ENCODE measurements around the gene TRIM44.

The TRIM44 gene

DNA sequence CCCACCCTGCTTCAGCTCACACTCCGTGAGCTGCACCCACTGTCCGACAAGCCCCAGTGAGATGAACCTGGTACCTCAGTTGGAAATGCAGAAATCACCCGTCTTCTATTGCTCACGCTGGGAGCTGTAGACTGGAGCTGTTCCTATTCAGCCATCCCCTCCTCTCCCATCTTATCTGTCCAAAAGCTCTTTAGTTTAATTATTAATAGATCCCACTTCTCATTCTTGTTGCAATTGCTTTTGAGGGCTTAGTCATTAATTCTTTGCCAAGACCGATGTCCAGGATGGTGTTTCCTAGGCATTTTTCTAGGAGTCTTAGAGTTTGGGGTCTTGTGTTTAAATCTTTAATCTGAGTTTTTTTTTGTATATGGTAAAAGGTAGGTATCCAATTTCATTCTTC, 116.8 kb downstream of the TRIM44 start:
- no peak for DNase-seq (ENCODE audit: low spot score)
- TF ChIP-seq, protein P1, sequence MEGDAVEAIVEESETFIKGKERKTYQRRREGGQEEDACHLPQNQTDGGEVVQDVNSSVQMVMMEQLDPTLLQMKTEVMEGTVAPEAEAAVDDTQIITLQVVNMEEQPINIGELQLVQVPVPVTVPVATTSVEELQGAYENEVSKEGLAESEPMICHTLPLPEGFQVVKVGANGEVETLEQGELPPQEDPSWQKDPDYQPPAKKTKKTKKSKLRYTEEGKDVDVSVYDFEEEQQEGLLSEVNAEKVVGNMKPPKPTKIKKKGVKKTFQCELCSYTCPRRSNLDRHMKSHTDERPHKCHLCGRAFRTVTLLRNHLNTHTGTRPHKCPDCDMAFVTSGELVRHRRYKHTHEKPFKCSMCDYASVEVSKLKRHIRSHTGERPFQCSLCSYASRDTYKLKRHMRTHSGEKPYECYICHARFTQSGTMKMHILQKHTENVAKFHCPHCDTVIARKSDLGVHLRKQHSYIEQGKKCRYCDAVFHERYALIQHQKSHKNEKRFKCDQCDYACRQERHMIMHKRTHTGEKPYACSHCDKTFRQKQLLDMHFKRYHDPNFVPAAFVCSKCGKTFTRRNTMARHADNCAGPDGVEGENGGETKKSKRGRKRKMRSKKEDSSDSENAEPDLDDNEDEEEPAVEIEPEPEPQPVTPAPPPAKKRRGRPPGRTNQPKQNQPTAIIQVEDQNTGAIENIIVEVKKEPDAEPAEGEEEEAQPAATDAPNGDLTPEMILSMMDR (IDR thresholded peaks at IDR 0.05; ENCODE audit: extremely low read depth, missing control alignments): no peak

DNA sequence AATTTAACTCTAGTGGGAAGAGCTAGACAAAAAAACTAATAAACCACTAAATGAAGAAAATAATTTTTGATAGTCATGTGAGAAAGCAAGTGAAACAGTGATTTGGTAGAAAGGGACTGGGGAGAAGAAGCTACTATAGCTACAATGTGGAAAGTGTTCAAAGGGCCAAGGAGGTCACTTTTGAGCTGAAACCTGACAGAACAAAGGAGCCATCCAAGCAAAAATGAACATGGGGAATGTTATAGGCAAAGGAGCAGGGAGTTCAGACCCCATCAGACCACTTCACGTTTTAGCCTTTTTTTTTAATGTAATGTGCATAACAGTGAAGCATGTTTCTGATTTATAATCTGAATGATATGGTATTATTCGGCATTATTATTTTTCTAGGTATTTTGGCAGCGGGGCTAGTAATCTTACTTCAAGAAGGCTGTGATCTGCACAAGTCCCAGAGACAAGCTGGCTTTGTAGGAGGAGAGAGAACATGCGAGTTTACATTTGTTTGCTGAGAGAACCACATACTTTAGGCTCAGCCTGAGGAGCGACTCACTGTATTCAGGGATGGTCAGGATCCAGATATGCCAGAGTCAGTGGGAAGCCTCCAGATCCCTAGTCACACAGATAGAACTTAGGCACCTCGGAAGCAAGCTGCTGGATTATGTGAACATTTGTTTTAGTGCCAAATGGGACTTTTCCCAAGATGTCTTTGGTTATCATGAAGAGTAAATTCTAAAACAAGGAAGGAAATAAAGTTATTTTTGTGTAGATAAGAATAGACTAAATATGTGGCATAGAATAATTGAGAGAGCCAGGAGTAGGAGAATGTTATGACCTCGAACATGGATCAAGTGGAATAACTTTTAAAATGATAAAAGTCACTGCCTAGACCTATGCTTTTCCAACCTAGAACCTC, 118.6 kb downstream of the TRIM44 start:
- DNase-seq (ENCODE audit: low spot score): no peak
- TF ChIP-seq, protein P1 (IDR thresholded peaks at IDR 0.05; ENCODE audit: extremely low read depth, missing control alignments): no peak

DNA sequence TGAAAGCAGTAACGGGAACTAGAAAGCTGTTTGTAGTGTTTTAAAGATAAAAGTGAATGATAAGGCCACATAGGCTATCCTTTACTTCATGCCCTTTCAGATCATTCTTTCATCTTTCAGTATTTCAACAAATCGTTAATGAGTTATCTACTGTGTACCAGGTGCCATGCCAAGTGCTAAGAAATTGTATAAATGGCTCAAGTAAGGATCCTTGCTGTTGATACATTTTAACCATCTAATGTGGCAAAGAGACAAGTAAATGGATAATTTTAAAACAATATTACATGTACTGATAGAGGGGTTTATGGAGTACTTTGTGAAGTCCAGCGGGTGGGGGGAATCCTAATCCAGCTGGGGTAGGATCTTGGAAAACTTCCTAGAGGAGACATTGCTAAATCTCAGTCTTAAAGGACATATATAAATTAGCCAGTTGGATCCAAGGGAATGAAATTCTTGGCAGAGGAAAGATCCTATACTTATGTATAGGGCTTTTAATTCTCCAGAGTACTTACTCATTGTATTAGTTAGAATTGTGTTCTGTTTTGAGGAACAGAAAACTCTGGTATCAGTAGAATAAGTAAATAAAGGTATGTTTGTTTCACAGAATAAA, 119.4 kb downstream of the TRIM44 start:
- TF ChIP-seq, protein P1 (IDR thresholded peaks at IDR 0.05; ENCODE audit: extremely low read depth, missing control alignments): no peak
- DNase-seq (ENCODE audit: low spot score): no peak

DNA sequence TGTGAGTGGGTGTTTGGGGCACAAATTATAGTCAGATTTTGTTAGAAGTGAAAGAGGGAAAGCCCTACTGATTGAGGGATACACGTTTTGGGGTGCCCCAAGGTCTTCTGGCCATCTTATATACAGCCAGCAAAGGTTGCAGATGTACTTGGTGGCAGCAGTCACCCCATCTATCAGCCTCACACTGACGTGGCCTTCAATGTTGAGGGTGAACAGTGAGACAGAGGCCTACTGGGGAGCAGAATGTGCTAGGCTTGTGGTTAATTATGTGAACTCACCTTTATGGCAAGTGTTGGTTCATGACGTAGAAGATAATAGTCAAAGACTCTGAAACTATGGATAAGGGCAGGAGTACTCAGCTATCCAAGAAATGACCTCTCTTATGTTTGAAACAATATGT, 121.2 kb downstream of the TRIM44 start:
- TF ChIP-seq, protein P1 (IDR thresholded peaks at IDR 0.05; ENCODE audit: extremely low read depth, missing control alignments): no peak
- no peak for DNase-seq (ENCODE audit: low spot score)

DNA sequence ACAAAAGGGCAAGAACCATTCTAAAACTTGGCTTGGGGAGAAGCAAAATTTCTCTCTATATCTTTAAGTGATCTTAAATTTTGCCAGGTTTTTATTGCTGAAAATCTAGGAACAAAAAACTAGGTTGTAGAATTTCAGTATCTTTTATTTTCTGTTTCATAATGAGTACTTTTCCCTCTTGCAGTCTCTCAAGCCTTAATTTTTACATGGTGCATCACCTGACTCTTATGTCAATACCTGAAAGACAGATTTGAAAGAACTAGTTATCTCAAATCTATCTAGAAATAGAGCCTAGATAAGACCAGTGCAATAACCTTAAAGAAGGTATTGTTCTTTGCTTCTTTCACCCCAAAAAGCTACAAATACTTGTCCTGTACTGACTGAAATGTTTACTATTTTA, 122.1 kb downstream of the TRIM44 start:
- TF ChIP-seq, protein P1 (IDR thresholded peaks at IDR 0.05; ENCODE audit: extremely low read depth, missing control alignments): no peak
- peak; percentile 26 for DNase-seq (ENCODE audit: low spot score)

DNA sequence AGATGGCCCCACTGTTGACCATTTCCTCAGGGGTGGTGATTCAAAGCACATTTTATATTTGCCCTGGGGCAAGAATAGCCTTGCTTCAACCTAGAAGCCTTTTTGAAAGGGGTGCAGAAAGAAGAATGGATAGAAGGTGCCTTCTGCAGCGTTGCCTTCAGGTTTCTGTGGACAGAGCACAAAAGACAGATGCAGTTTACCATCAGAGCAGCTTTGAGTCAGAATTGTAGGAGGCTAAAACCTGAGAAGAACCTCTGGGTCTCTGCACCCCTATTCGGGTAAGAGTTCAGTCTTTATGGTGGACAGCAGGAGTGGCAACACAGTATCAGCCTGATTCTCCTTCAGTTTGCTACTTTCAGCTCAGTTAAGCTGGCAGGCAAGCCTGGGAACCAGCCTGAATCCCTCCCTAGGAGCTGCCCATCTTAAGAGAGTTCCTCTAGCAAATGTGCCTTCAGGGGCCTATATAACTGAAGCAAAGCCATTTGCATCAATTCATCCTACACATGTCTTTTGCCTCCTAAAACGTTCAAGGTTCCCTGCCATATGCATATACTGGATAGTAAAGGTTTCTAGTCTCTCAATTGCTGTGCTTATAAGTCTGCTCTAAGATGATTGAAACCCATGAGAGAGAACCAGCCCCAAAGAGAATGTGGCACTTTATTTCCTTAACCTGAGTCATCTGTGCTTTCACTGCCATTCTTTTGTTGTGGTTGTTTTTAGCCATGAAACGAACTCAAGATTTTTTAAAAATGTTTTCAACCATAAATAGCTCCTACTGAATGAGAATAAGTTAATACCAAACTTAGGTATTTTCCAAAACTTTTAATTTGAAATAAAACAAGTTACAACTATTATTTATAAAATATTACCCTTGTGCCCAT, 123.0 kb downstream of the TRIM44 start:
- TF ChIP-seq, protein P1 (IDR thresholded peaks at IDR 0.05; ENCODE audit: extremely low read depth, missing control alignments): no peak
- no peak for DNase-seq (ENCODE audit: low spot score)
